CD4-positive, CD25-positive, alpha-beta regulatory T cell (primary cell): Measurements from ENCODE around the gene NEURL1B. TPM values are rescaled to one million over a fixed set of nuclear protein-coding genes. Genes with fewer than 3 reads are reported as not detected.

Experiments
- ATAC-seq, 2 donors: fragments of 150-1000 bp; cut with Tn5 transposase; one replicate each; pipeline ENCODE4 v1.10.0; 2021; ENCODE audit warnings: low read depth in 2 of 2, moderate number of reproducible peaks in 2 of 2, moderate library complexity in 1 of 2
- DNase-seq, 3 donors: peaks; one replicate each; pipeline versions ENCODE4 v3.0.0 to v3.0.0-alpha.2; 2012 to 2022; ENCODE audit warnings: mixed read lengths in 1 of 3
- H3K27ac ChIP-seq: one replicate; pipeline ENCODE4 v1.7.0; 2013; ENCODE audit warnings: mild to moderate bottlenecking, low read length; ENCODE audit not compliant: insufficient read depth, poor library complexity, severe bottlenecking
- H3K27me3 ChIP-seq: one replicate; pipeline ENCODE4 v1.7.0; 2013; ENCODE audit warnings: low read length; ENCODE audit not compliant: control insufficient read depth, insufficient read depth
- H3K36me3 ChIP-seq: one replicate; pipeline ENCODE4 v1.7.0; 2013; ENCODE audit warnings: mild to moderate bottlenecking, low read length, moderate library complexity; ENCODE audit not compliant: control insufficient read depth, insufficient read depth
- H3K4me1 ChIP-seq: 2 replicates; pipeline ENCODE4 v1.7.0; 2013; ENCODE audit warnings: mild to moderate bottlenecking, low read length; ENCODE audit not compliant: insufficient read depth, control insufficient read depth, poor library complexity, severe bottlenecking
- H3K4me3 ChIP-seq: one replicate; pipeline ENCODE4 v1.7.0; 2013; ENCODE audit warnings: low read depth, mild to moderate bottlenecking, low read length, moderate library complexity
- H3K9me3 ChIP-seq, 2 experiments: 1 replicate in 1 of 2; 2 replicates in 1 of 2; pipeline ENCODE4 v1.7.0; 2013; ENCODE audit warnings: low read length in 2 of 2, mild to moderate bottlenecking in 1 of 2, moderate library complexity in 1 of 2; ENCODE audit not compliant: control insufficient read depth in 2 of 2
- H3K27ac Mint-ChIP-seq, 3 donors: one replicate each; pipeline ENCODE4 v1.8.0; 2020 to 2022; ENCODE audit warnings: mild to moderate bottlenecking in 3 of 3, mixed read lengths in 3 of 3, moderate library complexity in 2 of 3
- H3K27me3 Mint-ChIP-seq: one replicate; pipeline ENCODE4 v1.8.0; 2022; ENCODE audit warnings: mild to moderate bottlenecking, mixed read lengths
- H3K36me3 Mint-ChIP-seq: one replicate; pipeline ENCODE4 v1.8.0; 2020; ENCODE audit warnings: mixed read lengths
- H3K4me1 Mint-ChIP-seq, 4 donors: one replicate each; pipeline ENCODE4 v1.8.0; 2020 to 2022; ENCODE audit warnings: mixed read lengths in 4 of 4, mild to moderate bottlenecking in 1 of 4
- H3K4me3 Mint-ChIP-seq, 4 donors: one replicate each; pipeline ENCODE4 v1.8.0; 2020 to 2022; ENCODE audit warnings: mild to moderate bottlenecking in 4 of 4, mixed read lengths in 4 of 4, moderate library complexity in 3 of 4
- H3K9me3 Mint-ChIP-seq, 7 donors: one replicate each; pipeline ENCODE4 v1.8.0; 2020 to 2022; ENCODE audit warnings: mixed read lengths in 7 of 7, mild to moderate bottlenecking in 3 of 7, moderate library complexity in 2 of 7
- polyA plus RNA-seq, 4 donors: library from polyadenylated mRNA; unstranded; fragments of 300-500 nt; fragmentation: Illumina TruSeq; gene quantifications; one replicate each; pipeline ENCODE4 v1.2.3, GENCODE V29; 2021
- total RNA-seq: library from RNA; stranded (reverse); gene quantifications from one replicate; pipeline ENCODE4 v1.2.3, GENCODE V29; 2022

The NEURL1B gene
- total and polyA plus RNA-seq, 5 donors from 2014 or later: 0.22 TPM; not detected in 4

DNA sequence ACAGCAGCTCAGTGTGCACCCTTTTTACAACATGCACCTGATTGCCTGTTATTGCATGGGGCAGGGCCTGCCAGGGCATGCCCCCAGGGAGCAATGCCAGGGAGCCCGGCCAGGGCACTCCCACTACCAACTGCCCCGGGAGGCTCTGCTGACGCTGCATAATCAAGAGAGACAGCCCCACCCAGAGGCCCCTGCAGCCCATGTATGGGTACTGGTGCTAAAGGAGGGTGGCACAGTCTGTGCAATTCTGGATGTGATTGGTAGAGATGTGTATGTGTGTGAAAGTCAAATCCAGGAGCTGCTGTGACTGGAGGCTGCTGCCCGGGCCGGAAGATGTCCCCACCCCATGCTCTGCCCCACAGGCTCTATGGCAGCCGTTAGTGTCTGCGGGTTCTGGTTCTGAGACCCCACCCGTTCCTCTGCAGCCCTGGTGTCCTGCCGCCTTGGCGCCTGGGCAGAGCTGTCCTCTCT, 3.9 kb upstream of the NEURL1B start:
- ATAC-seq: no peak
- DNase-seq: peak in 1 of 3 donors; percentile 4
- H3K4me1 Mint-ChIP-seq: peaks cover 0 to 5% (median 2%) of the 10 kb centered on the region in 4 donors

DNA sequence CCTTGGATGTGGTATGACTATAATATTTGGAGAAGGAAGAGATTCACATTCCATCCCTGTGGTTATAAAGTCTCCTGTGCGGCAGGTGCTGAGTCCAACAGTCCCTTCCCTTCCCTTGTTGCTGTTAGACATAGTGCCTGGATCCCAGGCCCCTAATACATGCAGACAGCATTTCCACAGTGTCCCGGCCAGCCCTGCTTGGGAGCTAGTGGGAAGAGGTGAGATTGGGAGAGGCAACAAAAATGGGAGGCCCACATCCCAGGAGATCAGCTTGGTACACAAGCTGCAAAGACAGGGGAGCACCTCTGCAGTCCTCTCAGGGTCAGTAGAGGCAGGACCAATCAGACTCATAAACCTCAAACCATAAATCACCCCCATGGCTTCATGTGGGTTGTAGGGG, 3.3 kb upstream of the NEURL1B start:
- no peak for ATAC-seq
- Histone ChIP-seq H3K4me1 (peaks cover 15% of the 10 kb centered on the region), H3K27me3 (peaks cover 2% of the 10 kb centered on the region), H3K4me3 (no peak overlapping the region), H3K9me3 (no peaks in the 10 kb centered on the region), H3K27ac (no peak overlapping the region), H3K36me3 (no peaks in the 10 kb centered on the region)
- H3K4me1 Mint-ChIP-seq: peaks cover 0 to 5% (median 2%) of the 10 kb centered on the region in 4 donors
- H3K4me3 Mint-ChIP-seq: no peak overlapping the region
- DNase-seq: no peak
- peaks cover 41% of the 10 kb centered on the region for H3K27me3 Mint-ChIP-seq
- H3K27ac Mint-ChIP-seq: no peak overlapping the region
- no peaks in the 10 kb centered on the region for H3K36me3 Mint-ChIP-seq
- peaks cover 0 to 2% (median 0%) of the 10 kb centered on the region in 7 donors for H3K9me3 Mint-ChIP-seq

More for the DNA sequence above, 3.9 kb upstream of the NEURL1B start:
- peaks cover 38% of the 10 kb centered on the region for H3K27me3 Mint-ChIP-seq
- Histone ChIP-seq H3K27me3 (no peaks in the 10 kb centered on the region), H3K9me3 (no peaks in the 10 kb centered on the region), H3K27ac (no peak overlapping the region), H3K4me3 (no peak overlapping the region), H3K4me1 (peaks cover 15% of the 10 kb centered on the region), H3K36me3 (no peaks in the 10 kb centered on the region)
- H3K9me3 Mint-ChIP-seq: peaks cover 0 to 2% (median 0%) of the 10 kb centered on the region in 7 donors
- no peak overlapping the region for H3K4me3 Mint-ChIP-seq
- H3K36me3 Mint-ChIP-seq: no peaks in the 10 kb centered on the region
- no peak overlapping the region for H3K27ac Mint-ChIP-seq

DNA sequence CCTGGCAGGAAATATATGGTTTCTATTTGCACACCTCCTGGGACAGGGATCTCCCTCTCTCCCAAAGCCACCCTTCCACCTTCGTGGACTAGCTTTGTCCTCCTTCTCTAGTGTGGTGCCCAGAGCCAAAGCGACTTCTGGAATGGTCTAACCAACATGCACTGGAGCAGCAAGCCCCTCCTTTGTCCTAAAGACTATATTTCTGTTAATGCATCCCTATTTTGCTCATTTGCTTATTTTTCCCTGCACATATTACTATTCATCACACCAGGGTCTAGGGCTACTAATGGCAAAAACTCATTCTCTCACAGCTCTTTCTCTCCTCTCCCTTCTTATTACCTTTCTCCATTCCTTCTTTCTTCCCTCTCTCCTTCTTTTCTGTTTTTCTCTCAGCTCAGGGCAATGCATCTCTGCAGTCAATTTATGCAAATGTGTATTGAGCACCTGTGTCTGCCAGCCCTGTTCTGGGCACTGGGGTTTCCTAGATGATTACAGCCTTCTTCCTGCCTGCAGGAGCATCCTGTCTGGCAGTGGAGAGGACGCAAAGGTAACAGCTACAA, 2.8 kb upstream of the NEURL1B start:
- Histone ChIP-seq H3K9me3 (no peaks in the 10 kb centered on the region), H3K36me3 (no peaks in the 10 kb centered on the region), H3K27ac (no peak overlapping the region), H3K4me3 (no peak overlapping the region), H3K4me1 (peaks cover 15% of the 10 kb centered on the region), H3K27me3 (peaks cover 4% of the 10 kb centered on the region)
- Mint-ChIP-seq H3K36me3 (no peaks in the 10 kb centered on the region), H3K9me3 (peaks cover 0 to 1% (median 0%) of the 10 kb centered on the region in 7 donors), H3K27ac (no peak overlapping the region), H3K4me3 (no peak overlapping the region), H3K27me3 (peaks cover 39% of the 10 kb centered on the region), H3K4me1 (peaks cover 0 to 5% (median 2%) of the 10 kb centered on the region in 4 donors)
- DNase-seq (no peak), ATAC-seq (no peak)

DNA sequence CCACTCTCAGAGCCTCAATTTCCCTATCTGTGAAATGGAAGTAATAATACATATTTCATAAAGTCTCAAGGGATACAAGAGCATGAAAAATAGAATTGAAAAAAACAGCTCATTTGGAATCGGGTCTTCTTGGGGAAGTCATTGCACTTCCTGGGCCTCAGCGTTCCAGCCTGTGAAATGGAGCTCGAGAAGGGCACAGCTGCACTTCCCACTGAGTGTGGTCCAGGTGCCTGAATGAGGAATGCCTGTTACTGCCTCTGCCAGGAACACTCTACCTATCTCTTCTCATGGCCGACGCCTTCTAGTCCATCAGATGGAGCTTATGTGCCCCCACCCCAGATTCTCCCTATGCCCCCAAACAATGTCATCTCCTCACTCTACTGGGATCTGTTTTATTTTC, 924 bp upstream of the NEURL1B start:
- Mint-ChIP-seq H3K4me1 (peaks cover 0 to 5% (median 2%) of the 10 kb centered on the region in 4 donors), H3K9me3 (peaks cover 0 to 1% (median 0%) of the 10 kb centered on the region in 7 donors), H3K27ac (no peak overlapping the region), H3K27me3 (peaks cover 52% of the 10 kb centered on the region), H3K36me3 (no peaks in the 10 kb centered on the region), H3K4me3 (peak overlapping the region in 3 of 4 donors; percentile 41 to 56 (median 51))
- H3K9me3 ChIP-seq: no peaks in the 10 kb centered on the region
- peaks cover 13% of the 10 kb centered on the region for H3K27me3 ChIP-seq
- H3K36me3 ChIP-seq: no peaks in the 10 kb centered on the region
- DNase-seq: no peak
- no peak overlapping the region for H3K27ac ChIP-seq
- H3K4me3 ChIP-seq: no peak overlapping the region
- ATAC-seq: no peak
- peaks cover 15% of the 10 kb centered on the region for H3K4me1 ChIP-seq

DNA sequence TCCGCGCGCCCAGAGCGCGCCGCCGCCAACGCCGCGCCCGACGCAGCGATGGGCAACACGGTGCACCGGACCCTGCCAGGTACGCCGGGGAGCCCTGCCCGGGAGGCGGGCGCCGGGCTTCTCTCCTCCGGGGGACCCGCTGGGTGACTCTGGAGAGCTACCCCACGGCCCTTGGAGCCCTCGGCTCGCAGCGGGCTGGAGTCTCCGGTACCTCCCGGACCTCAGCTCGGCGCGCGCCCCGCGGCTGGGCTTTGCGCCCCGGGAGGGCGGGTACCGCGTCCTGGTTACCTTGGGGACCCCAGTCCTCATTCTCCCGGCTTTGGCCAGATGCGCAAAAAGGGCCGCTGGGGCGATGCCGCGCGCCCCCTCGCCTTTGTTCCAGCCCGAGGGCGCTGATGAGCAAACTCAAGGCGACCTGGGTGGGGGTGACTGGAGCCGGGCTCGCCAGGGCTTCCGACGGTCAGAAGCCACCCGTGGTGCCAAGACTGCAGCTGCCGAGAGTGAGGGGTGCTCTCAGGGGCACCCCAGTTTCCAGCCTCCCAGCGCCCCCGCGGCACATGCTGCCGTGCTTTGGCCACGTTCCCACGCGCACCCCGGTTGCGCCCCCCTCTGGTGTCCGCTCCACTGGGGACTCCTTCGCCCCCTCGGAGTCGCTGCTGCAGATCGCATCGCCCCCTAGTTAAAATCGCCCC, 442 bp downstream of the NEURL1B start:
- Histone ChIP-seq H3K4me1 (peaks cover 15% of the 10 kb centered on the region), H3K4me3 (no peak overlapping the region), H3K9me3 (no peaks in the 10 kb centered on the region), H3K27me3 (peaks cover 13% of the 10 kb centered on the region), H3K36me3 (no peaks in the 10 kb centered on the region), H3K27ac (no peak overlapping the region)
- Mint-ChIP-seq H3K4me1 (peaks cover 0 to 5% (median 2%) of the 10 kb centered on the region in 4 donors), H3K9me3 (peaks cover 0 to 1% (median 0%) of the 10 kb centered on the region in 7 donors), H3K27ac (no peak overlapping the region), H3K27me3 (peaks cover 52% of the 10 kb centered on the region), H3K36me3 (no peaks in the 10 kb centered on the region), H3K4me3 (peak overlapping the region in 1 of 4 donors; percentile 19)
- no peak for ATAC-seq
- peak in 1 of 3 donors; percentile 7 for DNase-seq

DNA sequence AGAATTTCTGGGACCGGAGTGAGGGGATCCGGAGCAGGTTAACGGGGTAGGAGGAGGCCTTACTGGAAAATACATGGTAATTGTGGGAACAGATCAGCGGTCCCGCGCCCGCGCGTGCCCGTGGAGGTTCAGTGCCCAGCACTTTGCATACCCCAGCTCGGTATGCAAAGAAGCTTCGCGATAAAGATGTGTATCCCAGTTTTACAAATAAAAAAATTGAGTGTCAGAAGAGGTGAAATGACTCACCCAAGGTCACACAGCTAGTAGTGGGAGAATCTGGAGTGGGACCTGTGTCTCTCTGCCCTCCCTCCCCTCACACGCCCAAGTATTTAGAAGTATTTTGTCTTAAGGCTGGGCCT, 967 bp downstream of the NEURL1B start:
- Mint-ChIP-seq H3K27me3 (peaks cover 52% of the 10 kb centered on the region), H3K27ac (no peak overlapping the region), H3K4me1 (peaks cover 0 to 5% (median 2%) of the 10 kb centered on the region in 4 donors), H3K4me3 (peak overlapping the region in 3 of 4 donors; percentile 24 to 57 (median 32)), H3K36me3 (no peaks in the 10 kb centered on the region), H3K9me3 (peaks cover 0 to 1% (median 0%) of the 10 kb centered on the region in 7 donors)
- H3K9me3 ChIP-seq: no peaks in the 10 kb centered on the region
- no peaks in the 10 kb centered on the region for H3K36me3 ChIP-seq
- ATAC-seq: no peak
- no peak for DNase-seq
- H3K4me3 ChIP-seq: no peak overlapping the region
- peaks cover 15% of the 10 kb centered on the region for H3K4me1 ChIP-seq
- H3K27me3 ChIP-seq: peaks cover 13% of the 10 kb centered on the region
- H3K27ac ChIP-seq: no peak overlapping the region

DNA sequence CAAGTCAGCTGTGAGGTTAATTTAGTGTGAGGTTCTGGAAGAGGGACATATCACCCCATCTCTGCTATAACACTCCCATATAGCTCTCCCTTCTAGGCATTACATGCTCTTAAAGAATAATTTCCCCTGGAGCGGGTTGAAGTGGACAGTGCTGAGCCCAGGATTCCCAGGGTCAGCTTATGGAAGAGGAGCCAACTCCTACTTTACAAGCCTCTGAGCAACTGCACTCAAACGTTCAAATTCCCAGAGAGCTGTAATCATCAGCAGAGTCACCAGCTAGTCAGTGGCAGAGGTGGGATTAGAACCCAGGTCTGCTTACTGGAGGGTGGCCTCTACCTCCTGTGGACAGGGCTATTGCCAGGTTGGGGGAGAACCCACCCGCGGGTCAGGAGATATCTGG, 1.4 kb downstream of the NEURL1B start:
- Histone ChIP-seq H3K36me3 (no peaks in the 10 kb centered on the region), H3K9me3 (no peaks in the 10 kb centered on the region), H3K4me1 (peaks cover 15% of the 10 kb centered on the region), H3K27ac (no peak overlapping the region), H3K27me3 (peaks cover 13% of the 10 kb centered on the region), H3K4me3 (no peak overlapping the region)
- no peak overlapping the region for H3K27ac Mint-ChIP-seq
- H3K36me3 Mint-ChIP-seq: no peaks in the 10 kb centered on the region
- peak overlapping the region; percentile 24 to 57 (median 28) for H3K4me3 Mint-ChIP-seq
- peaks cover 0 to 1% (median 0%) of the 10 kb centered on the region in 7 donors for H3K9me3 Mint-ChIP-seq
- H3K4me1 Mint-ChIP-seq: peaks cover 0 to 5% (median 2%) of the 10 kb centered on the region in 4 donors
- DNase-seq (no peak), ATAC-seq (no peak)
- peaks cover 50% of the 10 kb centered on the region for H3K27me3 Mint-ChIP-seq
